HFFc6 (cell line): ENCODE data around the gene CDH22. TPM values are rescaled to one million over a fixed set of nuclear protein-coding genes. Genes with fewer than 3 reads are reported as not detected.

Source experiments
- DNase-seq: peaks from one replicate; pipeline ENCODE4 v3.0.0-alpha.2; 2018
- H3K27ac Mint-ChIP-seq: 2 replicates; pipeline ENCODE4 v1.8.0; 2020; ENCODE audit warnings: mild to moderate bottlenecking, mixed read lengths
- H3K27me3 Mint-ChIP-seq: 2 replicates; pipeline ENCODE4 v1.8.0; 2021; ENCODE audit warnings: mild to moderate bottlenecking, moderate library complexity, mixed read lengths; ENCODE audit not compliant: insufficient read depth
- H3K36me3 Mint-ChIP-seq: 2 replicates; pipeline ENCODE4 v1.8.0; 2021; ENCODE audit warnings: low read depth, mixed read lengths
- H3K4me1 Mint-ChIP-seq: 2 replicates; pipeline ENCODE4 v1.8.0; 2020; ENCODE audit warnings: low read depth, mixed read lengths
- H3K4me3 Mint-ChIP-seq: 2 replicates; pipeline ENCODE4 v1.8.0; 2020; ENCODE audit warnings: mild to moderate bottlenecking, moderate library complexity, mixed read lengths
- H3K9me3 Mint-ChIP-seq: 2 replicates; pipeline ENCODE4 v1.8.0; 2020; ENCODE audit warnings: mild to moderate bottlenecking, mixed read lengths
- CTCF ChIP-seq: fragments of 200-600 bp; sonication (generic); IDR thresholded peaks from 2 replicates; pipeline ENCODE4 v1.5.0; 2021; ENCODE audit warnings: antibody characterized with exemption, mild to moderate bottlenecking
- total RNA-seq, 6 experiments: library from RNA; stranded (reverse); fragmentation: NEBNext Ultra II Directional; extraction: Animal tissue kit (Norgen Biotek cat#: 25700); gene quantifications; 2 replicates in 1 of 6; 3 replicates in 5 of 6; pipeline ENCODE4 v1.2.3, GENCODE V29; 2021

The CDH22 gene
- total RNA-seq, 6 experiments from 2014 or later, result not detected

DNA sequence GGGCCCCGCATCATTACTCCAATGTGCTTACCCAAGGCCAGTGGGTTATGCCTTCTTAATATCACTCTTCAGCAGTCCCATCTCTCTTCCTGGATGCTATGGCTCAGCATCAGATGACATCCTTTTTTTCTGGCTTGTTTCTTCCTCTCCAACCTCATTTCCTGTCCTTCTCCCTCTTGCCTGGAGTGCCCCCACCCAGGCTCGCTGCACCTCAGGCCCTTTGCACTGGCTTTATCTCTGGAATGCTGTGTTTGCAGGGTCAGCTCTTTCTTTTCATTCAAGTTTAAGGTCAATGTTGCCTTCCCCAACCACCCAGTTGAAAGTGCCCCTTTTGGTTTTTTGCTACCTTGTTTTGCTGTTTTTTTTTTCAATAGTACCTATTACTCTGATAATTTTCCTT lies 153.5 kb downstream of the CDH22 start:
- H3K9me3 Mint-ChIP-seq, result no peaks in the 10 kb centered on the region
- no peaks in the 10 kb centered on the region for H3K36me3 Mint-ChIP-seq
- no peak overlapping the region for H3K27ac Mint-ChIP-seq
- no peaks in the 10 kb centered on the region for H3K4me1 Mint-ChIP-seq
- peaks cover 15% of the 10 kb centered on the region for H3K27me3 Mint-ChIP-seq
- no peak for DNase-seq
- no peak for TF ChIP-seq CTCF
- H3K4me3 Mint-ChIP-seq, result no peak overlapping the region

- Mint-ChIP-seq H3K27me3 (peaks cover 10% of the 10 kb centered on the region), H3K9me3 (no peaks in the 10 kb centered on the region), H3K27ac (no peak overlapping the region), H3K4me1 (no peaks in the 10 kb centered on the region), H3K4me3 (no peak overlapping the region), H3K36me3 (no peaks in the 10 kb centered on the region)
- DNase-seq, result no peak
- TF ChIP-seq CTCF, result no peak
Observed at GRCh38 chr20:46154305-46154704, 154.0 kb downstream of the CDH22 start.

GRCh38 chr20:46152824-46153586 lies 155.3 kb downstream of the CDH22 start:
- Mint-ChIP-seq H3K9me3 (no peaks in the 10 kb centered on the region), H3K4me3 (no peak overlapping the region), H3K4me1 (no peaks in the 10 kb centered on the region), H3K27me3 (peaks cover 4% of the 10 kb centered on the region), H3K27ac (no peak overlapping the region), H3K36me3 (no peaks in the 10 kb centered on the region)
- DNase-seq, result no peak
- no peak for TF ChIP-seq CTCF

DNA sequence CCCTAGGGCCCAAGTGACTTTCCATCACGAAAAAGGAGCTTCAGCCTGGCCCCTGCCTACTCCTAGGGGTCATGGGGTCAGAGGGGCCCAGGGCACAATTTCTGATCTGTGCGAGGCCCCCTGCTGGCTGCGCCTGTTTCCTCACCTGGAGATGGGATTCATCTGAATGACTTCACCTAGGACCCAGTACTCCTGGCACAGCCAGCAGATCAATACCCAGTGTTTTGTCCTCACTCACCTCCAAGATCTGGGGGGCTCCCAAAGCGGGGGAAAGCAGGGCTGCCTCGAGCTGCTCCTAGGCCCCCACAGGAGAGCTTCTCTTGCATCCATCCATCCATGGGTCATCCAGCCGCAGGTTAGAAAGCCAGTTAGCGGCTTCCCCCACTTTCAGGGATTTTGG lies 156.4 kb downstream of the CDH22 start:
- Mint-ChIP-seq H3K9me3 (no peaks in the 10 kb centered on the region), H3K4me1 (no peaks in the 10 kb centered on the region), H3K27me3 (peaks cover 4% of the 10 kb centered on the region), H3K27ac (no peak overlapping the region), H3K4me3 (no peak overlapping the region), H3K36me3 (no peaks in the 10 kb centered on the region)
- DNase-seq, result no peak
- TF ChIP-seq CTCF, result peak; percentile 70

GRCh38 chr20:46150943-46151342 lies 157.4 kb downstream of the CDH22 start:
- no peaks in the 10 kb centered on the region for H3K4me1 Mint-ChIP-seq
- H3K9me3 Mint-ChIP-seq, result no peaks in the 10 kb centered on the region
- H3K4me3 Mint-ChIP-seq, result no peak overlapping the region
- no peaks in the 10 kb centered on the region for H3K36me3 Mint-ChIP-seq
- DNase-seq, result no peak
- H3K27me3 Mint-ChIP-seq, result peaks cover 4% of the 10 kb centered on the region
- no peak for TF ChIP-seq CTCF
- no peak overlapping the region for H3K27ac Mint-ChIP-seq
